ENCODE results near the gene CST3. TPM values are rescaled to one million over a fixed set of nuclear protein-coding genes. Genes with fewer than 3 reads are reported as not detected.
"Not testable (repeated sequence)": the region's sequence is repeated elsewhere in the genome, so short reads cannot be mapped to it uniquely, and the experiment has no call there.

The CST3 gene
- 727 TPM for total RNA-seq
- long read RNA-seq, transcript CST3-201 (3 exons, 873 nt): major isoform, 637 of 648 reads
- long read RNA-seq, partial matches to known transcripts: 8 of 648 reads
- long read RNA-seq, other reads (novel, unspliced or antisense): 2 of 648 reads

DNA sequence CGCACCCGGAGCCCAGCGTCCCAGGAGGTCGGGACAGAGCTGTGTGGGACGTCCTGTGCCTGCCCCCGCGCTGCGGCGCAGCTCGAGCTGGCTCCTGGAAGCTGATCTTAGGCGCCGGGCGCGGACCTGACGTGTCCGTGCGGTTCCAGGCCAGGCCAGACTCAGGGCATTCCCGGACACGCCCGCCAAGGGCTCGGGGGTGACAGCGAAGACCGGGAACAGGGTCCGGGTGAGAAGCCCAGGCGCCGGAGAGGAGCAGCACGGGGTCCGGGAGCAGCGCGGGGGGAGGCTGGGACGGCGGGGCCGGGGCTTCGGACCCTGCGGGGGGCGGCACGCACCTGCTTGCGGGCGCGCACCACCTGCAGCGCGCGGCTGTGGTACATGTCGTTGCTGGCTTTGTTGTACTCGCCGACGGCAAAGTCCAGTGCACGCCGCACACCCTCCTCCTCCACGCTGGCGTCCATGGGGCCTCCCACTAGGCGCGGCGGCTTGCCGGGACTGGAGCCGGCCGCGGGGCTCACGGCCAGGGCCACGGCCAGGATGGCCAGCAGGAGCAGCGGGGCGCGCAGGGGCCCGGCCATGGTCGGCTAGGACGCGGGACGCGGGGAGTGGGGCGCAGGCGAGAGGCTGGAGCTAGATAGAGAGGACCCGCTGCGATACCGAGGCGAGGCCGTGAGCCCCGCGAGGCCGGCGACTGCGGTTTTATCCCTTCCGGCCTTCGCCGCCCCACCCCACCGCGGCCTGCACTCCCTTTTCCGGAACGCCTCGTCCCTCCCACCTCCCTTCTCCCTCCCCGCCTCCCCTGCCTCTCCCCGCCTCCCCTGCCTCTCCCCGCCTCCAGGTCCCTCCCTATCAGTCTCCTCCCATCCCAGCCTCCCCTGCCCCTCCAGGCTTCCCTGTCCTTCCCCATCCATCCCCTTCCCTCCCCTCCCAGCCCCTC, at the start of gene CST3:
CST3 (minus strand) TSS at position 674 of the 940 bp plus-strand sequence; CDS start at position 581, 93 bp downstream.
- H3K27ac ChIP-seq: peak within 1 kb of the TSS; percentile 98
- peak within 1 kb of the TSS; percentile 93 for H3K4me3 ChIP-seq
- H3K27me3 ChIP-seq (ENCODE audit: low read depth): no peaks in the 10 kb centered on the region
- ATAC-seq (peak; percentile 93 to 96), DNase-seq (peak; percentile 94)
- no peaks in the 10 kb centered on the region for H3K9me3 ChIP-seq
- intact Hi-C loops (cut with DNase I): no loop called here
- H3K4me1 ChIP-seq: peaks cover 36% of the 10 kb centered on the region
- no peak for TF ChIP-seq CTCF (IDR thresholded peaks at IDR 0.05)
- H3K36me3 ChIP-seq: peaks cover 24% of the 10 kb centered on the region

DNA sequence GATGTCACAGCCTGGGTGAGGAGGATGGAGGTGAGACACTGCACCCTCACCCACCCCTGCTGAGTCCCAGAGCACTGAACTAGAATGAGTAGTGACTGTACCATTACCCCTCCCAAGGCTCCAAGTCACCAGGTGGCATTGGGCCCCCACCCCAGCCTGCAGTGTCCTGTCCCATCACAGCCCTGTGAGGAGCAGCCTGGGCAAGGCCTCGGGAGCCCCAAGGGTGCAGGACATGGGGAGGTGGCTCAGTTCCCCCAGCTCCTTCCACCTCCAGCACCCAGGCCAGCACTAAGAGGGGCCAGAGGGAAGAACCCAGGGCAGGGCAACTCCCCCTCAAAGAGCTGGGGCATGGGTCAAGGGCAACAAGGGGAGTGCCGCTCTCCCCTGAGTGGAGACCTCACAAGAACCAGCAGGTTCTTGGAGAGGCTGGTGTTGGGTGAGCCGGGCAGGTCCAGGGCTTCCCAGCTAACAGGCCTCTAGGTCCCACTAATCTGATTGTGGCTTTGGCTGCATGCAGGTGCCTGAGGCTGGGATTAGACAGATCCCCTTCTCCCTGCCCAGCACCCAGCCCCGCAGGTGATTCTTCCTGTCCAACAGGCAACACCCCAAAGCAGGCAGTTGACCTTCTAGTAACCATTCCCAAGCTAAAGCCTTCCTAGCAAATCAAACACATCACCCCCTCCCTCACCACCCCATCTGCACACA, 48.4 kb upstream of the CST3 start:
- no peaks in the 10 kb centered on the region for H3K27me3 ChIP-seq (ENCODE audit: low read depth)
- intact Hi-C loops (cut with DNase I): no loop called here
- H3K9me3 ChIP-seq: no peaks in the 10 kb centered on the region
- DNase-seq (no peak), ATAC-seq (no peak)
- TF ChIP-seq CTCF (IDR thresholded peaks at IDR 0.05): no peak
- H3K4me1 ChIP-seq: no peaks in the 10 kb centered on the region
- no peak overlapping the region for H3K27ac ChIP-seq
- H3K4me3 ChIP-seq: no peak overlapping the region
- no peaks in the 10 kb centered on the region for H3K36me3 ChIP-seq

DNA sequence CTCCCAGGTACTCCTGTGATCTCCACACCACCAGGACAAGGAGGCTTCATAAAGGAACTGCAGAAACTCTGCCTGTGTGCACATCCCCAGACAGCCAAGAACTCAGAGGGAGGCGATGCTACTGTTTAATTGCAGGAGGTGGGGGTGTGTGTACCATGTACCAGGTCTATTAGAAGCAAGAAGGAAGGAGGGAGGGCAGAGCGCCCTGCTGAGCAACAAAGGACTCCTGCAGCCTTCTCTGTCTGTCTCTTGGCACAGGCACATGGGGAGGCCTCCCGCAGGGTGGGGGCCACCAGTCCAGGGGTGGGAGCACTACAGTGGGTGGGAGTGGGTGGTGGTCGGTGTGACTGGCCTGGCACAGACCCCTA, 47.8 kb upstream of the CST3 start:
- H3K36me3 ChIP-seq; H3K27ac ChIP-seq; H3K27me3 ChIP-seq (ENCODE audit: low read depth); intact Hi-C loops (cut with DNase I); ATAC-seq; DNase-seq; H3K4me3 ChIP-seq; H3K9me3 ChIP-seq; H3K4me1 ChIP-seq: not testable (repeated sequence)

GRCh38 chr20:23684261-23684660, 46.5 kb upstream of the CST3 start:
- intact Hi-C loops (cut with DNase I): no loop called here
- Histone ChIP-seq H3K9me3 (no peaks in the 10 kb centered on the region), H3K27ac (no peak overlapping the region), H3K27me3 (ENCODE audit: low read depth) (no peaks in the 10 kb centered on the region), H3K4me3 (no peak overlapping the region), H3K36me3 (no peaks in the 10 kb centered on the region), H3K4me1 (no peaks in the 10 kb centered on the region)
- no peak for ATAC-seq
- TF ChIP-seq CTCF (IDR thresholded peaks at IDR 0.05): no peak
- no peak for DNase-seq

- no peak for TF ChIP-seq CTCF (IDR thresholded peaks at IDR 0.05)
- no peak for ATAC-seq
- intact Hi-C loops (cut with DNase I): no loop called here
Measured at GRCh38 chr20:23683807-23684206, 46.1 kb upstream of the CST3 start.

More at GRCh38 chr20:23683807-23684206, 46.1 kb upstream of the CST3 start:
- no peaks in the 10 kb centered on the region for H3K27me3 ChIP-seq (ENCODE audit: low read depth)
- no peaks in the 10 kb centered on the region for H3K36me3 ChIP-seq
- H3K27ac ChIP-seq: no peak overlapping the region
- DNase-seq: no peak
- H3K4me1 ChIP-seq: no peaks in the 10 kb centered on the region
- H3K4me3 ChIP-seq: no peak overlapping the region
- no peaks in the 10 kb centered on the region for H3K9me3 ChIP-seq
